HG03108 (cell line): ENCODE data around the gene PANX1.
A peak's percentile ranks its signal among the peaks of the same experiment; 100 is the strongest.

Experiments
- ATAC-seq: cut with Tn5 transposase; IDR thresholded peaks from one replicate; pipeline ENCODE4 v1.9.1; 2021; ENCODE audit warnings: moderate library complexity; ENCODE audit not compliant: unreplicated experiment

Gene PANX1

GRCh38 chr11:94183886-94184264 is 55.2 kb downstream of the PANX1 start:
- ATAC-seq: peak; percentile 49

- ATAC-seq: no peak
Observed at GRCh38 chr11:94184362-94184761, 55.7 kb downstream of the PANX1 start.

GRCh38 chr11:94184846-94185245 is 56.2 kb downstream of the PANX1 start:
- ATAC-seq: no peak

GRCh38 chr11:94185416-94186084 is 56.9 kb downstream of the PANX1 start:
- ATAC-seq: no peak

- ATAC-seq: no peak
Observed at GRCh38 chr11:94186342-94187203, 57.9 kb downstream of the PANX1 start.

- no peak for ATAC-seq
Observed at GRCh38 chr11:94193288-94193687, 64.6 kb downstream of the PANX1 start.

GRCh38 chr11:94194712-94195111 is 66.1 kb downstream of the PANX1 start:
- ATAC-seq: no peak

- no peak for ATAC-seq
Observed at GRCh38 chr11:94196363-94196762, 67.7 kb downstream of the PANX1 start.

- no peak for ATAC-seq
Observed at GRCh38 chr11:94198718-94199117, 70.1 kb downstream of the PANX1 start.

GRCh38 chr11:94199136-94200130 is 70.8 kb downstream of the PANX1 start:
- no peak for ATAC-seq

- no peak for ATAC-seq
Observed at GRCh38 chr11:94201004-94201465, 72.4 kb downstream of the PANX1 start.

GRCh38 chr11:94203070-94203469 is 74.4 kb downstream of the PANX1 start:
- no peak for ATAC-seq

- ATAC-seq: no peak
Observed at GRCh38 chr11:94211261-94211830, 82.7 kb downstream of the PANX1 start.

- ATAC-seq: no peak
Observed at GRCh38 chr11:94212898-94213297, 84.3 kb downstream of the PANX1 start.

GRCh38 chr11:94217705-94218104 is 89.1 kb downstream of the PANX1 start:
- no peak for ATAC-seq

- no peak for ATAC-seq
Observed at GRCh38 chr11:94218372-94218771, 89.7 kb downstream of the PANX1 start.

- no peak for ATAC-seq
Observed at GRCh38 chr11:94219771-94220170, 91.1 kb downstream of the PANX1 start.

- no peak for ATAC-seq
Observed at GRCh38 chr11:94224078-94224477, 95.4 kb downstream of the PANX1 start.
